Mesenchymal stem cell (in vitro differentiated cells and primary cell): ENCODE measurements around the gene GARNL3.
A peak's percentile ranks its signal among the peaks of the same experiment; 100 is the strongest.

ENCODE experiments used
- DNase-seq: peaks from one replicate; pipeline ENCODE4 v3.0.0-alpha.2; 2013
- H2AFZ ChIP-seq: one replicate; pipeline ENCODE4 v1.6.1; 2013; ENCODE audit warnings: low read depth, mild to moderate bottlenecking, control low read depth, inconsistent platforms, low read length, moderate library complexity
- H2AK5ac ChIP-seq: 2 replicates; pipeline ENCODE4 v1.6.1; 2013; ENCODE audit warnings: low read length, moderate library complexity, mild to moderate bottlenecking, inconsistent platforms; ENCODE audit not compliant: severe bottlenecking
- H2BK120ac ChIP-seq: one replicate; pipeline ENCODE4 v1.6.1; 2013; ENCODE audit warnings: low read depth, mild to moderate bottlenecking, inconsistent platforms, low read length, moderate library complexity
- H2BK12ac ChIP-seq, 2 experiments: one replicate each; pipeline ENCODE4 v1.6.1; 2013; ENCODE audit warnings: inconsistent platforms in 2 of 2, low read length in 2 of 2, mild to moderate bottlenecking in 2 of 2, moderate library complexity in 2 of 2, control low read depth in 1 of 2
- H2BK15ac ChIP-seq: one replicate; pipeline ENCODE4 v1.6.1; 2013; ENCODE audit warnings: mild to moderate bottlenecking, low read depth, inconsistent platforms; ENCODE audit not compliant: poor library complexity, severe bottlenecking
- H2BK5ac ChIP-seq: 2 replicates; pipeline ENCODE4 v1.6.1; 2013; ENCODE audit warnings: low read depth, mild to moderate bottlenecking, low read length, control low read depth, inconsistent platforms; ENCODE audit not compliant: poor library complexity, severe bottlenecking
- H3K14ac ChIP-seq, 2 experiments: one replicate each; pipeline ENCODE4 v1.6.1; 2013; ENCODE audit warnings: inconsistent platforms in 2 of 2, low read length in 2 of 2, control low read depth in 1 of 2, mild to moderate bottlenecking in 1 of 2, moderate library complexity in 1 of 2
- H3K18ac ChIP-seq, 2 experiments: one replicate each; pipeline ENCODE4 v1.6.1; 2013; ENCODE audit warnings: inconsistent platforms in 2 of 2, low read length in 2 of 2, control low read depth in 1 of 2, low read depth in 1 of 2, mild to moderate bottlenecking in 1 of 2
- H3K23ac ChIP-seq, 2 experiments: one replicate each; pipeline ENCODE4 v1.6.1; 2013; ENCODE audit warnings: inconsistent platforms in 2 of 2, low read length in 2 of 2, mild to moderate bottlenecking in 2 of 2, moderate library complexity in 2 of 2, control low read depth in 1 of 2
- H3K27ac ChIP-seq: 2 replicates; pipeline ENCODE4 v1.5.1; 2013; ENCODE audit warnings: mild to moderate bottlenecking, moderate library complexity, low read length, control low read depth, inconsistent platforms; ENCODE audit not compliant: poor library complexity, severe bottlenecking
- H3K27me3 ChIP-seq, 2 experiments: 2 replicates each; pipeline versions ENCODE4 v1.6.1 to v1.7.0; 2013; ENCODE audit warnings: low read length in 2 of 2, mild to moderate bottlenecking in 2 of 2, moderate library complexity in 2 of 2, control low read depth in 1 of 2, inconsistent platforms in 1 of 2; ENCODE audit not compliant: control insufficient read depth in 1 of 2, insufficient read depth in 1 of 2
- H3K36me3 ChIP-seq, 2 experiments: 2 replicates each; pipeline versions ENCODE4 v1.6.1 to v1.7.0; 2013; ENCODE audit warnings: low read length in 2 of 2, control low read depth in 1 of 2, inconsistent platforms in 1 of 2, low read depth in 1 of 2, mild to moderate bottlenecking in 1 of 2; ENCODE audit not compliant: insufficient read depth in 2 of 2, control insufficient read depth in 1 of 2
- H3K4ac ChIP-seq, 2 experiments: one replicate each; pipeline ENCODE4 v1.6.1; 2013; ENCODE audit warnings: inconsistent platforms in 2 of 2, low read length in 2 of 2, mild to moderate bottlenecking in 2 of 2, moderate library complexity in 2 of 2, control low read depth in 1 of 2, low read depth in 1 of 2
- H3K4me1 ChIP-seq: 2 replicates; pipeline ENCODE4 v1.6.1; 2013; ENCODE audit warnings: low read depth, low read length, control low read depth; ENCODE audit not compliant: control insufficient read depth, insufficient read depth
- H3K4me2 ChIP-seq: 2 replicates; pipeline ENCODE4 v1.6.1; 2013; ENCODE audit warnings: low read length, mild to moderate bottlenecking, inconsistent platforms; ENCODE audit not compliant: poor library complexity, severe bottlenecking
- H3K4me3 ChIP-seq, 2 experiments: 2 replicates each; pipeline versions ENCODE4 v1.5.1 to v1.7.0; 2013; ENCODE audit warnings: low read length in 2 of 2, mild to moderate bottlenecking in 2 of 2, control low read depth in 1 of 2, low read depth in 1 of 2; ENCODE audit not compliant: insufficient read depth in 1 of 2
- H3K79me1 ChIP-seq: replicated peaks from 2 replicates; pipeline ENCODE4 v1.6.1; 2013; ENCODE audit warnings: mild to moderate bottlenecking, control low read depth, low read length, inconsistent platforms; ENCODE audit not compliant: poor library complexity, severe bottlenecking
- H3K9ac ChIP-seq: 2 replicates; pipeline ENCODE4 v1.7.0; 2013; ENCODE audit warnings: mild to moderate bottlenecking, low read length, moderate library complexity
- H3K9me3 ChIP-seq: 2 replicates; pipeline ENCODE4 v1.7.0; 2013; ENCODE audit warnings: mild to moderate bottlenecking, low read length; ENCODE audit not compliant: control insufficient read depth
- H4K8ac ChIP-seq: one replicate; pipeline ENCODE4 v1.6.1; 2013; ENCODE audit warnings: inconsistent platforms, mild to moderate bottlenecking, low read length, moderate library complexity
- H4K91ac ChIP-seq: one replicate; pipeline ENCODE4 v1.6.1; 2013; ENCODE audit warnings: mild to moderate bottlenecking, low read length, inconsistent platforms
- WGBS: methylation state at CpG from one replicate; pipeline ENCODE4 v1.1.7; 2013; ENCODE audit warnings: mixed read lengths; 5-methylcytosine and 5-hydroxymethylcytosine counted together

GARNL3 gene

GRCh38 chr9:127422787-127423186, 158.2 kb downstream of the GARNL3 start:
- peak overlapping the region; percentile 98 for H3K9ac ChIP-seq
- H4K8ac ChIP-seq = no peak overlapping the region
- no peak overlapping the region for H3K18ac ChIP-seq

GRCh38 chr9:127423476-127423933, 158.9 kb downstream of the GARNL3 start:
- Histone ChIP-seq H3K23ac (no peak overlapping the region), H3K79me1 (peaks cover 20% of the 10 kb centered on the region), H2BK5ac (peak overlapping the region; percentile 3), H3K27me3 (peaks cover 0 to 6% of the 10 kb centered on the region in 2 experiments), H3K36me3 (peaks cover 4 to 10% of the 10 kb centered on the region in 2 experiments), H3K9ac (peak overlapping the region; percentile 98), H2AFZ (no peak overlapping the region), H3K14ac (no peak overlapping the region), H3K9me3 (no peaks in the 10 kb centered on the region), H2AK5ac (no peak overlapping the region), H4K8ac (peak overlapping the region; percentile 94), H2BK15ac (no peak overlapping the region), H3K4me3 (peak overlapping the region; percentile 83 to 100), H3K4me2 (peak overlapping the region; percentile 67), H3K4ac (peak overlapping the region in 1 of 2 experiments; percentile 76), H2BK12ac (no peak overlapping the region), H4K91ac (no peak overlapping the region), H3K27ac (peak overlapping the region; percentile 94), H3K4me1 (peaks cover 9% of the 10 kb centered on the region), H2BK120ac (no peak overlapping the region), H3K18ac (no peak overlapping the region)
- 12% methylated on average over 9 of the region's 9 CpGs for WGBS
- DNase-seq = no peak

More at GRCh38 chr9:127422787-127423186, 158.2 kb downstream of the GARNL3 start:
- Histone ChIP-seq H2BK15ac (no peak overlapping the region), H3K27ac (no peak overlapping the region), H3K4me2 (peak overlapping the region; percentile 67), H2AK5ac (no peak overlapping the region), H3K23ac (no peak overlapping the region), H3K4me1 (peaks cover 9% of the 10 kb centered on the region), H3K79me1 (peaks cover 15% of the 10 kb centered on the region), H3K14ac (no peak overlapping the region), H3K9me3 (no peaks in the 10 kb centered on the region), H3K4me3 (peak overlapping the region in 1 of 2 experiments; percentile 100), H4K91ac (no peak overlapping the region), H2BK5ac (no peak overlapping the region), H2BK120ac (no peak overlapping the region), H3K4ac (no peak overlapping the region), H3K27me3 (peaks cover 0 to 13% of the 10 kb centered on the region in 2 experiments), H2AFZ (no peak overlapping the region), H2BK12ac (no peak overlapping the region), H3K36me3 (peaks cover 4% of the 10 kb centered on the region in 2 experiments)
- no peak for DNase-seq
- WGBS = 89% methylated on average over 5 of the region's 6 CpGs

GRCh38 chr9:127423934-127424675, 159.5 kb downstream of the GARNL3 start, which contains the start of gene ZNF79:
Gene ZNF79, plus strand, starts transcription at chr9:127424382. Its CDS starts 406 bp downstream, at chr9:127424788.
- Histone ChIP-seq H2AFZ (peak within 1 kb of the TSS; percentile 75), H3K9me3 (no peaks in the 10 kb centered on the region), H2AK5ac (no peak within 1 kb of the TSS), H3K14ac (no peak within 1 kb of the TSS), H3K4me3 (peak within 1 kb of the TSS; percentile 83 to 100), H3K4ac (peak within 1 kb of the TSS in 1 of 2 experiments; percentile 76), H2BK12ac (peak within 1 kb of the TSS in 1 of 2 experiments; percentile 15), H4K8ac (peak within 1 kb of the TSS; percentile 94), H3K23ac (peak within 1 kb of the TSS in 1 of 2 experiments; percentile 2), H3K4me1 (peaks cover 9% of the 10 kb centered on the region), H3K27me3 (peaks cover 0 to 3% of the 10 kb centered on the region in 2 experiments), H4K91ac (peak within 1 kb of the TSS; percentile 43), H3K18ac (peak within 1 kb of the TSS; percentile 73 to 84), H3K4me2 (peak within 1 kb of the TSS; percentile 89), H3K27ac (peak within 1 kb of the TSS; percentile 94), H2BK120ac (peak within 1 kb of the TSS; percentile 51), H3K9ac (peak within 1 kb of the TSS; percentile 98), H3K79me1 (peaks cover 22% of the 10 kb centered on the region), H2BK5ac (peak within 1 kb of the TSS; percentile 88), H2BK15ac (no peak within 1 kb of the TSS), H3K36me3 (peaks cover 10 to 16% of the 10 kb centered on the region in 2 experiments)
- DNase-seq = peak; percentile 94
- WGBS = under 1% methylated on average over 54 of the region's 54 CpGs

GRCh38 chr9:127424676-127424999, 160.1 kb downstream of the GARNL3 start:
- Histone ChIP-seq H3K18ac (peak overlapping the region; percentile 73 to 84), H2BK15ac (no peak overlapping the region), H2AK5ac (no peak overlapping the region), H3K4me1 (peaks cover 9% of the 10 kb centered on the region), H3K36me3 (peaks cover 14 to 22% of the 10 kb centered on the region in 2 experiments), H2AFZ (peak overlapping the region; percentile 75), H3K4ac (peak overlapping the region in 1 of 2 experiments; percentile 60), H3K14ac (no peak overlapping the region), H3K27ac (peak overlapping the region; percentile 94), H3K4me3 (peak overlapping the region; percentile 83 to 100), H3K9ac (peak overlapping the region; percentile 98), H3K23ac (peak overlapping the region in 1 of 2 experiments; percentile 2), H2BK12ac (no peak overlapping the region), H3K9me3 (no peaks in the 10 kb centered on the region), H2BK120ac (no peak overlapping the region), H3K79me1 (peaks cover 22% of the 10 kb centered on the region), H3K27me3 (no peaks in the 10 kb centered on the region), H4K8ac (peak overlapping the region; percentile 91), H3K4me2 (peak overlapping the region; percentile 89), H2BK5ac (no peak overlapping the region), H4K91ac (peak overlapping the region; percentile 43)
- DNase-seq = no peak
- WGBS = 1% methylated on average over 7 of the region's 13 CpGs
